Fibroblast of mammary gland (primary cell): ENCODE measurements around the gene KCNV2.

Experiments
- DNase-seq: peaks from one replicate; pipeline ENCODE4 v3.0.0-alpha.2; 2010; ENCODE audit warnings: low read depth
- H3K4me3 ChIP-seq: 2 replicates; pipeline ENCODE4 v1.5.1; 2011; ENCODE audit warnings: low read depth, mild to moderate bottlenecking, low read length, moderate library complexity; ENCODE audit not compliant: control insufficient read depth
- CTCF ChIP-seq: conservative IDR thresholded peaks from 2 replicates; pipeline ENCODE4 v1.5.1; 2011; ENCODE audit warnings: low read depth, low read length, inconsistent platforms; ENCODE audit not compliant: control insufficient read depth, insufficient read depth

Gene KCNV2

GRCh38 chr9:2778816-2779215 lies 61.5 kb downstream of the KCNV2 start:
- no peak for DNase-seq
- no peak for TF ChIP-seq CTCF

More at GRCh38 chr9:2778816-2779215, 61.5 kb downstream of the KCNV2 start:
- no peak overlapping the region for H3K4me3 ChIP-seq
